Fibroblast of mammary gland (primary cell): ENCODE results near the gene CTIF.

Experiments used
- DNase-seq: peaks from one replicate; pipeline ENCODE4 v3.0.0-alpha.2; 2010; ENCODE audit warnings: low read depth
- H3K4me3 ChIP-seq: 2 replicates; pipeline ENCODE4 v1.5.1; 2011; ENCODE audit warnings: low read depth, mild to moderate bottlenecking, low read length, moderate library complexity; ENCODE audit not compliant: control insufficient read depth
- CTCF ChIP-seq: conservative IDR thresholded peaks from 2 replicates; pipeline ENCODE4 v1.5.1; 2011; ENCODE audit warnings: low read depth, low read length, inconsistent platforms; ENCODE audit not compliant: control insufficient read depth, insufficient read depth

Gene CTIF

GRCh38 chr18:48729404-48729803 lies 190.6 kb downstream of the CTIF start:
- no peak for TF ChIP-seq CTCF
- DNase-seq: no peak
- no peak overlapping the region for H3K4me3 ChIP-seq

GRCh38 chr18:48730010-48730409 lies 191.2 kb downstream of the CTIF start:
- DNase-seq: no peak
- no peak for TF ChIP-seq CTCF
- H3K4me3 ChIP-seq: no peak overlapping the region

- no peak overlapping the region for H3K4me3 ChIP-seq
- DNase-seq: no peak
- TF ChIP-seq CTCF: no peak
These were observed 194.1 kb downstream of the CTIF start for GRCh38 chr18:48732767-48733424.

GRCh38 chr18:48733643-48734253 lies 194.9 kb downstream of the CTIF start:
- no peak for TF ChIP-seq CTCF
- DNase-seq: no peak
- no peak overlapping the region for H3K4me3 ChIP-seq

DNA sequence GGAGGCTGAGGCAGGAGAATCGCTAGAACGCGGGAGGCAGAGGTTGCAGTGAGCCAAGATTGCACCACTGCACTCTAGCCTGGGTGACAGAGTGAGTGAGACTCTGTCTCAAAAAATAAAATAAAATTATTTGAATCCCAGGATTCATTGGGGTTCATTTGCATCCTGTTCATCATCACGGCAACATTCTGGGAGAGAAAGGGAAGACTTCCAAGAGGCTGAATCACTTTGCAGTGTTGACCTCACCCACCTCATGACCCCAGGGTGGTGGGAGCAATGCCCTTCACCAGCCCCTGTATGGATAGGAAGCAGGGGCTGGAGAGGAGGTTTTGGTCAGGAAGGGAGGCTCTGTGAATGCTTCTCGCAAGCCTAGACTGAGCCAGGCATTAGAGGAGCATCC lies 195.6 kb downstream of the CTIF start:
- H3K4me3 ChIP-seq: no peak overlapping the region
- no peak for TF ChIP-seq CTCF
- peak; percentile 51 for DNase-seq

DNA sequence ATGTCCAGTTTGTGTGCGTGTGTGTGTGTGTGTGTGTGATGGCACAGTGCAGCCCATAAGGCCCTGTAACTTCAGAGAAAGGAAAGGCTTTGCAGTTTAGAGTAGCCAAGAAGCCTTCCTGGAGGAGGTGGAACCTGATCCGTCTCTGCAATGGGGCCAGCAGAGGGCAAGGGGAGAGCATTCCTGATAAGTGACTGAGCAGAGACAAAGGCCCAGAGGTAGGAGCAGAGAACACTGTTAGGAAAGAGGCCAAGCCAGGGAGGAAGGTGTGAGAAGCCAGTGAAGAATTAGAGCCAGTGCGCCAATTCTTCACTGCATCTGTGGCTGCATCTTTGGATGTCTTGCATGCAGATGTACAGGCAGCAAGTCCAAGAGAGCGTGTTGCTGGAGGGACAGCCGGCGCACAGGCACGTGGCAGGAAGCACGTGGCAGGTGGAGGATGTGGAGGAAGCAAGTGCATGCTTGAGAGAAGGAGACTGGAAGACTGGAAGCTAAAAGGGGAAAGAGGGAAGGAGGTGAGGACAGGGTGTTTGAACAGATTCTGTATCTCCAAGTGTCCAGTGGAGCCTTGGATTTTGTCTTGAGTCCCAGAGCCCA lies 196.3 kb downstream of the CTIF start:
- peak; percentile 39 for DNase-seq
- no peak overlapping the region for H3K4me3 ChIP-seq
- TF ChIP-seq CTCF: no peak
